Omental fat pad (tissue), 4 donors: ENCODE measurements around the gene PDE4D. TPM values are rescaled to one million over a fixed set of nuclear protein-coding genes. Genes with fewer than 3 reads are reported as not detected.

Experiments
- ATAC-seq: fragments of 150-250 bp; one replicate; pipeline ENCODE4 v1.9.1; 2016; ENCODE audit warnings: mild to moderate bottlenecking, moderate library complexity; ENCODE audit not compliant: low FRiP score
- DNase-seq: peaks from one replicate; pipeline ENCODE4 v3.0.0-alpha.2; 2019; ENCODE audit warnings: low spot score
- CTCF ChIP-seq, 3 donors: fragments of 450-650 bp; IDR thresholded peaks; one replicate each; pipeline ENCODE4 v1.5.1; 2016 to 2017; ENCODE audit warnings: antibody characterized with exemption in 3 of 3, mild to moderate bottlenecking in 3 of 3, moderate library complexity in 2 of 3
- total RNA-seq, 4 donors: library from RNA; depleted of rRNA; stranded (reverse); fragments of >200 nt; gene quantifications; one replicate each; pipeline ENCODE4 v1.1.0, GENCODE V29; 2016

PDE4D gene
- total RNA-seq, 4 donors from 2014 or later: 32.5 to 94.8 (median 43.2) TPM

- DNase-seq (no peak), ATAC-seq (no peak)
- no peak for TF ChIP-seq CTCF (IDR thresholded peaks at IDR 0.05)
These were observed 852.2 kb downstream of the PDE4D start for GRCh38 chr5:59041355-59041754.

GRCh38 chr5:59040804-59041201 is 852.7 kb downstream of the PDE4D start:
- ATAC-seq (no peak), DNase-seq (no peak)

GRCh38 chr5:59040024-59040803 is 853.3 kb downstream of the PDE4D start:
- DNase-seq: no peak
- no peak for TF ChIP-seq CTCF (IDR thresholded peaks at IDR 0.05)
- ATAC-seq: peak; percentile 21

More at GRCh38 chr5:59040804-59041201, 852.7 kb downstream of the PDE4D start:
- no peak for TF ChIP-seq CTCF (IDR thresholded peaks at IDR 0.05)

GRCh38 chr5:59039296-59040023 is 854.1 kb downstream of the PDE4D start:
- ATAC-seq (peak; percentile 74), DNase-seq (peak; percentile 66)
- no peak for TF ChIP-seq CTCF (IDR thresholded peaks at IDR 0.05)

- peak; percentile 24 for DNase-seq
- ATAC-seq: peak; percentile 35
- no peak for TF ChIP-seq CTCF (IDR thresholded peaks at IDR 0.05)
These were observed 854.7 kb downstream of the PDE4D start for GRCh38 chr5:59038798-59039295.

GRCh38 chr5:59037941-59038797 is 855.4 kb downstream of the PDE4D start:
- no peak for ATAC-seq
- no peak for DNase-seq
- TF ChIP-seq CTCF (IDR thresholded peaks at IDR 0.05): no peak
